Hepatocyte (in vitro differentiated cells): Measurements from ENCODE around the gene SUMF2.

ENCODE experiments used
- CTCF ChIP-seq: fragments of 200-600 bp; sonication (generic); IDR thresholded peaks from 2 replicates; pipeline ENCODE4 v1.5.1; 2016; ENCODE audit warnings: antibody characterized with exemption, mild to moderate bottlenecking; ENCODE audit not compliant: poor library complexity
- EZH2 ChIP-seq: fragments of 200-600 bp; sonication (generic); IDR thresholded peaks from 2 replicates; pipeline ENCODE4 v1.6.1; 2016; ENCODE audit warnings: antibody characterized with exemption, mild to moderate bottlenecking, borderline replicate concordance

DNA sequence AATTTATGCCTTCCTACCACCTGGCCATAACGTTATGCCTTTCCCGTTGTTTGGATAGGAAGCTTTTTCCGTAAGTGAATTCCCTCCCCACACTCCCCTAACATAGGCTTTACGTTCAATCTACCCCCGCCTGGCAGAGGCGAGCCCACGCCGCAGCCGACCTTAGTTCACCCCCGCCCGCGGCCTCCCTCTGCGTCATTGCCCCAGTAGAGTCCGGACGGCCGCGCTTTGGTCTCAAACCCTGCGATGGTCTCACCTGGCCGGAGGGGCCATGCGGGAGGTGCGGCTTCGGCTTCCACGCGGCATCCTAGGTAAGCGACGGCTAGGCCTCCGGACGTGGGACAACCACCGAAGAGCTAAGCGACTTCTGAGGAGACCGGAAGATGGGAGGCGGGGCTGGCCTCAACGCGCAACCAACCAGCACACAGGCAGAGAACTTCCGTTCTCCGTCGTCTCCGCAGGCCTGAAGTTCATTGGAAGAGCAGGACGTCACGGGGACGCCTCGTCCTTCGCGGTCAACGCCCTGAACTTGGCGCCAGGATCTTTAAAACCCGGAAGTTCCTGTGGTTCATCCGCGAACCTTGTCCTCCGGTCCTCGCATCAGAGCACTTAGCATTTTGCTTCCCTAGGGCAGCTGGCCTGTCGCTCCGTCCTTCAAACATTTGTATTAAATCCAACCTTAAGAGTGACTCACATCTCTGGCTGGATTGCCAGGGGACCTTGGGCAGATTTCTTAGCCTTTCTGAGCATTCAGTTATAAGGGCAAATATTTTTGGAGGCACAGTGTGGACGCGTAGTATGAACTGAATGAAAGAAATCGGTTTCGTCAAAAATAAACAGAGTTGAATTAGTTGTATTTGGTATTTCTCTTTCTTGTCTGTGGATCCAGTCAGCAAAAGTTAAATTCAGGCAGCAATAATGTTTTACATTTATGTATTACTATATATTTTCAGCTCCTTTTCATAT lies 42.3 kb downstream of the SUMF2 start, which contains the start of gene CHCHD2:
- TF ChIP-seq CTCF (no peak), EZH2 (no peak)
